Measurements from ENCODE around the gene ZIK1. TPM values are rescaled to one million over a fixed set of nuclear protein-coding genes. Genes with fewer than 3 reads are reported as not detected.
A peak's percentile ranks its signal among the peaks of the same experiment; 100 is the strongest.

Gene ZIK1
- total RNA-seq, 1 donor from 2014 or later: 16.7 TPM

DNA sequence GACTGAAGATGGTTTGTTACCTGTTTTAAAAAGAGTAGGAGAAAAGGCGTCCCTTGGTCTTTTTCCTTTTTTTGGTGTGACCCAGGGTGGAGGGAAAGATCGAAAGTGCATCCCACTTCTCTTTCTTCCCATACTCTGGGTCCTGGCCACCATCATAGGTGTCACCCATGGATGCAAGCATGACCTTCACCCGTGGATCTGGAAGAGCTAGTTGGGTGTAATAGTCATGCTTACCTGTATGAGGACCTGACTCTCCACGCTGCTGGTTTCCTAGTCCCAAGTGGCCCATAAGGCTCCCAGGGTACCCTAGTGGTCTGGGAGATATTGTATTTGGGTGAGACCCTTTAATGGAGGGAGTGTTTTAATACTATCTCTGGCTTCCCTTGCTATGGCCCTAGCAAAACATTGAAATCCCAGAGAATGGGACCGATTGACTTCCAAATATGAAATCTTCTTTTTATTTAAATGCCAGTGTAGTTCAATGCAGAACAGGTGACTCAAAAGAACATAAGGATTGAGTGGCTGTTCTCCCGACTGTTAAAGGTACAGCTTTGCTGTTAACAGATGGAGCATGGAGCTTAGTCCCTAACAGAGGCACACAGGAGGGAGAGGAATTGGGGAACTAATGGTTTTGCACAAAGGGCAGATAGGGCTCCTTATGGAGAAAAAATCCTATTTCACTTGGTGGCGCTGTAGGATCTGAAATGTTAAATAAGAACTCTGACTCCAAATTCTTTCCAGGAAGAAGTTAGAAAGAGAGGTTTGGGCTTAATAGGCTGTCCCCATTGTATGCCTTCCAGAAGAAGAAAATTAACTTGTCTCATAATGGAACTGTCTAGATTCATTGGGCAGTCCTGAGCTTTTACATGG, 17.3 kb upstream of the ZIK1 start:
- H3K36me3 Mint-ChIP-seq: peaks cover 45% of the 10 kb centered on the region
- no peak overlapping the region for H3K4me3 Mint-ChIP-seq
- TF ChIP-seq, protein P1, sequence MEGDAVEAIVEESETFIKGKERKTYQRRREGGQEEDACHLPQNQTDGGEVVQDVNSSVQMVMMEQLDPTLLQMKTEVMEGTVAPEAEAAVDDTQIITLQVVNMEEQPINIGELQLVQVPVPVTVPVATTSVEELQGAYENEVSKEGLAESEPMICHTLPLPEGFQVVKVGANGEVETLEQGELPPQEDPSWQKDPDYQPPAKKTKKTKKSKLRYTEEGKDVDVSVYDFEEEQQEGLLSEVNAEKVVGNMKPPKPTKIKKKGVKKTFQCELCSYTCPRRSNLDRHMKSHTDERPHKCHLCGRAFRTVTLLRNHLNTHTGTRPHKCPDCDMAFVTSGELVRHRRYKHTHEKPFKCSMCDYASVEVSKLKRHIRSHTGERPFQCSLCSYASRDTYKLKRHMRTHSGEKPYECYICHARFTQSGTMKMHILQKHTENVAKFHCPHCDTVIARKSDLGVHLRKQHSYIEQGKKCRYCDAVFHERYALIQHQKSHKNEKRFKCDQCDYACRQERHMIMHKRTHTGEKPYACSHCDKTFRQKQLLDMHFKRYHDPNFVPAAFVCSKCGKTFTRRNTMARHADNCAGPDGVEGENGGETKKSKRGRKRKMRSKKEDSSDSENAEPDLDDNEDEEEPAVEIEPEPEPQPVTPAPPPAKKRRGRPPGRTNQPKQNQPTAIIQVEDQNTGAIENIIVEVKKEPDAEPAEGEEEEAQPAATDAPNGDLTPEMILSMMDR (IDR thresholded peaks at IDR 0.05; ENCODE audit: unreplicated experiment): no peak
- H3K9me3 Mint-ChIP-seq: peaks cover 75% of the 10 kb centered on the region
- H3K27ac Mint-ChIP-seq: no peak overlapping the region
- H3K27me3 Mint-ChIP-seq (ENCODE audit: low read depth): no peaks in the 10 kb centered on the region
- no peak for DNase-seq (ENCODE audit: low spot score in 2 of 2, unreplicated experiment in 2 of 2)
- H3K4me1 Mint-ChIP-seq: no peaks in the 10 kb centered on the region

DNA sequence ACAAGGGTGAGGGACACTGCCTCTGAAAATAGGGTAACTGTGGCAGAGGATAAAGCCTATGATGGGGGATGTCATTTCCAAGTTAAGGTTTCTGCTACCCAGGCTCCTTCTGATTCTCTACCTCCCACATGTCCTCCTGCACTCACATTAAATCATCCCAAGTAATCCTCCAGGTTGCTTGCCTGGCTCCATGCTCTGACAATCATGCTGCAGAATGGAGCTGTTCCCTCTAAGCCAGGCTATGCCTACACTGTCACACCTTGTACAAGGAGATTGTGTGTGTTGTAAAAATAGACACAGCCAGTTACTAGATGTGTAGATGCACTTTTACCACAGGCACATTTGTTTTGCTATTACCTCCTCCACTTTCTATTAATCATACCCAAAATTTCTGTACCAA, 13.2 kb upstream of the ZIK1 start:
- DNase-seq (ENCODE audit: low spot score in 2 of 2, unreplicated experiment in 2 of 2): no peak
- TF ChIP-seq, protein P1 (IDR thresholded peaks at IDR 0.05; ENCODE audit: unreplicated experiment): no peak
- Mint-ChIP-seq H3K4me3 (no peak overlapping the region), H3K27ac (no peak overlapping the region), H3K9me3 (peaks cover 93% of the 10 kb centered on the region), H3K36me3 (peaks cover 76% of the 10 kb centered on the region), H3K27me3 (ENCODE audit: low read depth) (no peaks in the 10 kb centered on the region), H3K4me1 (no peaks in the 10 kb centered on the region)

DNA sequence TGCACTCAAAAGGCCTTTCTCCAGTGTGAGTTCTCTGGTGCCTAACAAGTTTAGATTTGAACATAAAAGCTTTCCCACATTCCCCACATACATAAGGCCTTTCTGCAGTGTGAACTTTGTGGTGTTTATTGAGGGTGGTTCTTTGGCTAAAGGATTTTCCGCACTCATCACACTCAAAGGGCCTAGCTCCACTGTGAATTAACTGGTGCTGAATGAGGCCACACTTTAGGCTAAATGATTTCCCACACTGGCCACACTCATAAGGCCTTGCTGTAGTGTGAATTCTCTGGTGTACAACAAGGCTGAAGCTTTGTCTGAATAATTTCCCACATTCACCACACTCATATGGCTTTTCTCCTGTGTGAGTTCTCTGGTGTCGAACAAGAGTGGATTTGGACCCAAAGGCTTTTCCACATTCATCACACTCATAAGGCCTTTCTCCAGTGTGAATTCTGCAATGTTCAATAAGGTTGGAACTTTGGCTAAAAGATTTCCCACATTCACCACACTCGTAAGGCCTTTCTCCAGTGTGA, 11.5 kb upstream of the ZIK1 start:
- H3K27me3 Mint-ChIP-seq (ENCODE audit: low read depth): no peaks in the 10 kb centered on the region
- TF ChIP-seq, protein P1 (IDR thresholded peaks at IDR 0.05; ENCODE audit: unreplicated experiment): no peak
- peaks cover 93% of the 10 kb centered on the region for H3K9me3 Mint-ChIP-seq
- no peak overlapping the region for H3K4me3 Mint-ChIP-seq
- H3K27ac Mint-ChIP-seq: no peak overlapping the region
- peaks cover 3% of the 10 kb centered on the region for H3K4me1 Mint-ChIP-seq
- peaks cover 81% of the 10 kb centered on the region for H3K36me3 Mint-ChIP-seq
- DNase-seq (ENCODE audit: low spot score in 2 of 2, unreplicated experiment in 2 of 2): no peak

DNA sequence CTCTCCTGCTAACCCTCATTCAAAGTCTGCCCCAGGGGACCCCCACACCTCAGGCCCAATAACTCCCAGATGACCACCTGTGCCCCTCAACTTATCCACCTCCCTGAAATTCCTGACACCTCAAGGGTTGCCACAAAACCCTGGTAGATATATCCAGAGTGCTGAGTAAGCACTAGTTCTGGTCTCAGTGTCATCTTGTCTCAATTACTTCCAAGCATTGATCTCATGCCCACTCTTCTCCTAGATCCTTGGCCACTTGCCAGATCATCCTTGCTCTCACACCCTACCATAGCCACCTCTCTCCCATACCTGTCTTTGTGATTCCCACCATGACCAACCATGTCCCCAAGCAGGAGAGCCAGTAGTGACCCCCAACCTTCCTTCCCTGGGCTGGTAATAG, 7.3 kb upstream of the ZIK1 start:
- Mint-ChIP-seq H3K9me3 (peaks cover 74% of the 10 kb centered on the region), H3K27ac (no peak overlapping the region)

GRCh38 chr19:57578487-57579205, 5.3 kb upstream of the ZIK1 start, which contains the start of gene ZNF416:
ZNF416 (minus strand) TSS chr19:57578911; CDS start chr19:57578704, 207 bp downstream.
- peaks cover 52% of the 10 kb centered on the region for H3K36me3 Mint-ChIP-seq
- no peaks in the 10 kb centered on the region for H3K27me3 Mint-ChIP-seq (ENCODE audit: low read depth)
- peaks cover 14% of the 10 kb centered on the region for H3K4me1 Mint-ChIP-seq
- peak within 1 kb of the TSS; percentile 85 for H3K27ac Mint-ChIP-seq
- peak within 1 kb of the TSS; percentile 80 for H3K4me3 Mint-ChIP-seq
- H3K9me3 Mint-ChIP-seq: peaks cover 64% of the 10 kb centered on the region
- DNase-seq (ENCODE audit: low spot score in 2 of 2, unreplicated experiment in 2 of 2): peak; percentile 89 to 90
- TF ChIP-seq, protein P1 (IDR thresholded peaks at IDR 0.05; ENCODE audit: unreplicated experiment): no peak

More for the DNA sequence above, 7.3 kb upstream of the ZIK1 start:
- no peak for DNase-seq (ENCODE audit: low spot score in 2 of 2, unreplicated experiment in 2 of 2)
- Mint-ChIP-seq H3K4me3 (peak overlapping the region; percentile 52), H3K4me1 (peaks cover 12% of the 10 kb centered on the region), H3K36me3 (peaks cover 65% of the 10 kb centered on the region), H3K27me3 (ENCODE audit: low read depth) (no peaks in the 10 kb centered on the region)
- TF ChIP-seq, protein P1 (IDR thresholded peaks at IDR 0.05; ENCODE audit: unreplicated experiment): no peak
